Keratinocyte (primary cell): ENCODE results near the gene GOT1.

Experiments
- CTCF ChIP-seq, 3 experiments: IDR thresholded peaks in 1 of 3; conservative IDR thresholded peaks in 1 of 3; optimal IDR thresholded peaks in 1 of 3; 2 replicates in 2 of 3; 3 replicates in 1 of 3; pipeline versions ENCODE3 to v1.5.1; 2011; ENCODE audit warnings: low read length in 3 of 3, mild to moderate bottlenecking in 3 of 3, moderate library complexity in 2 of 3, control low read depth in 1 of 3, inconsistent platforms in 1 of 3; ENCODE audit not compliant: insufficient read depth in 2 of 3; ENCODE audit errors: extremely low read depth in 1 of 3
- EZH2 ChIP-seq: IDR thresholded peaks from one replicate; pipeline ENCODE4 v1.6.1; 2012; ENCODE audit warnings: inconsistent platforms, mild to moderate bottlenecking, low read length, moderate library complexity

- TF ChIP-seq CTCF (optimal IDR thresholded peaks at IDR 0.05 in 1 of 3, IDR thresholded peaks at IDR 0.05 in 1 of 3, conservative IDR thresholded peaks at IDR 0.05 in 1 of 3; ENCODE audit: extremely low read depth in 1 of 3, insufficient read depth in 2 of 3, low read length in 3 of 3) (no peak), EZH2 (no peak)
These were observed 18.6 kb upstream of the GOT1 start for GRCh38 chr10:99449023-99449422.
